Forelimb muscle (tissue), 1 donor: ENCODE results near the gene SLC2A11. TPM values are rescaled to one million over a fixed set of nuclear protein-coding genes. Genes with fewer than 3 reads are reported as not detected.
"Not testable (repeated sequence)": the region's sequence is repeated elsewhere in the genome, so short reads cannot be mapped to it uniquely, and the experiment has no call there.

Experiments
- DNase-seq: peaks from one replicate; pipeline ENCODE4 v3.0.0-alpha.2; 2013; ENCODE audit warnings: low read depth
- polyA plus RNA-seq: library from polyadenylated mRNA; unstranded; fragments of 120-200 nt; gene quantifications from one replicate; pipeline ENCODE4 v1.2.1, GENCODE V29; 2013; ENCODE audit not compliant: insufficient read length

SLC2A11 gene
- polyA plus RNA-seq, 1 donor = 9.8 TPM

DNA sequence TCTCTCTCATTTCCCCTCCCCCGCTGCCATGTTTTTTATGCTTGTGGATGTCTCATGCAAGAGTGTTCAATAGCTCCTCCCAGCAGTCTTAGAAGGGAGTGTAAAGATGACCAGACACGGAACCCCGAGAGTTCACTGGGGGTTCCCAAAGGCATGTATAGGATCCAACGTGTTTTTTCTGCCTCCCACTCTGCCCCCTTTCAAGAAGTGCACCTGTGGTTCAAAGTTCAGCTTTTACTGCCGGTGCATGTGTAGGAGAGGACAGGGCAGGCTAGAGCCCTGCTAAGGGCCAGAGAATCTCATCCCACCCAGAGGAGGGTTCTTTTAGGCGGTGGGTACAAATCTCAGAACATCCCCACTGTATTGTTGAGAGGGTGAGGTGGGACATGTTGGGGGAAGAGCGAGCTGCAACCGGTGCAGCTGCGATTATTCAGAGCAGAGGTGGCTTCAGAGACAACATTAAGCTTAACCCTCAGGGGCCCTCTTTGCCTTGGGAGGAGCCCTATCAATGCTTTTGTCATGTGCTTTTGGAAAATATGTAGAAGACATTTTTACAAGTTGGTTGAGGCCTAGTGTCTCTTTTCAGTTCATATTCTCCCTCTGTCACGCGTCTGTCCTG is 51.0 kb downstream of the SLC2A11 start:
- no peak for DNase-seq

DNA sequence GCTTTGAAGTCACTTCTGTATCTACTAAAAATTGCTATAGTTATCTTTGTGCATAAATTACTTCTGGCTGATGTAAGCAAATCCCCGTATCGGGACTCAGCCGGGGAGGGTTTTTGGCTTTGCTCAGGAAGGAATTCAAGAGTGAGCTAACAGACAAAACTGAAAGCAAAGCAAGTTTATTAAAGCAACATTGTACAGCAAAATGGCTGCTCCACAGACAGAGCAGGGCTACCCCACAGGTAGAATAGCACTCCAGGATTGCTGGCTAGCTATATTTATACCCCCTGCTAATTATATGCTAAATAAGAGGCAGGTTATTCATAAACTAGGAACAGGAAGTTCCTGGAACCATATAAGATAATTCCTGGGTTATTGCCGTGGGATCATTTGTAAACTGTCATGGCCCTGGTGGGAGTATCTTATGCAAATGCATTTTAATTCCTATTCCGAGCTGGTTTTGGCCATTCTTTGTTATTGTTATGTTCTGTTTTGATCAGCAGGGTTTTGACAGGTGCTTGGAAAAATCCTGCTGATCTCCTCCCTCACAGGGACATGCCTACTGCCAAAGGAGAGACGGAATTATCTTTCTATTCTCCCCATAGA is 51.7 kb downstream of the SLC2A11 start:
- DNase-seq = no peak

- no peak for DNase-seq
Measured at GRCh38 chr22:23910496-23911190, 53.0 kb downstream of the SLC2A11 start.

DNA sequence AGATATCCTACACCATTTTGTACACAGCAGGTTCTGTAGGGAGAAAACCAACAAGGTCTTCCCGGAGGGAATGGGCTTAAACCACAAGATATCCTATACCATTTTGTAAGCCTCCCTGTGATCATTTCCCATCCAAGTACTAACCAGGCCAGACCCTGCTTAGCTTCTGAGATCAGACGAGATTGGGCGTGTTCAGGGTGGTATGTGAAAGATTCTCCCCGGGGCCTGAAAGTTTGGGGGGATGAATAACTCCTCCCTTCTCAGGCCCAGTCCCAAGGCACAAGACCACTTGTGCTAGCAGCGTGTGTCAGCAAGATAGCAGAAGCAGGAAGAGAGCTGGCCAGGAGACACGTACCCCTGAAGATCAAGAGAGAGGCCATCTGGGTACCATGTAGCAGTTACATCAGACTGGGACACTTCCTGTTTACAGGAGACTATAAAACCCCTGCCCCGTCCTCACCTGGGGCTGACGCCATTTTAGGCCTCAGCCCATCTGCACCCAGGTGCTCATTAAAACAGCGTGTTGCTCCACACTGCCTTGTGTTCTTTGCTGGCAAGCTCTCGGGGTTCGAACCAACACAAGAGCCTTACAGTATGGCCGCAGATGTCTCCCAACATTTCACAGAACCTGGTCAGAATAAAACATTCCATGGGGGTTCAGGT is 53.8 kb downstream of the SLC2A11 start:
- no peak for DNase-seq

GRCh38 chr22:23912293-23912903 is 54.7 kb downstream of the SLC2A11 start:
- DNase-seq = no peak

GRCh38 chr22:23913306-23913660 is 55.6 kb downstream of the SLC2A11 start:
- no peak for DNase-seq

GRCh38 chr22:23913661-23914353 is 56.1 kb downstream of the SLC2A11 start:
- peak; percentile 86 for DNase-seq

- DNase-seq = no peak
Measured at GRCh38 chr22:23915290-23915689, 57.6 kb downstream of the SLC2A11 start.

- DNase-seq = not testable (repeated sequence)
Measured at GRCh38 chr22:23920267-23920611, 62.6 kb downstream of the SLC2A11 start.

DNA sequence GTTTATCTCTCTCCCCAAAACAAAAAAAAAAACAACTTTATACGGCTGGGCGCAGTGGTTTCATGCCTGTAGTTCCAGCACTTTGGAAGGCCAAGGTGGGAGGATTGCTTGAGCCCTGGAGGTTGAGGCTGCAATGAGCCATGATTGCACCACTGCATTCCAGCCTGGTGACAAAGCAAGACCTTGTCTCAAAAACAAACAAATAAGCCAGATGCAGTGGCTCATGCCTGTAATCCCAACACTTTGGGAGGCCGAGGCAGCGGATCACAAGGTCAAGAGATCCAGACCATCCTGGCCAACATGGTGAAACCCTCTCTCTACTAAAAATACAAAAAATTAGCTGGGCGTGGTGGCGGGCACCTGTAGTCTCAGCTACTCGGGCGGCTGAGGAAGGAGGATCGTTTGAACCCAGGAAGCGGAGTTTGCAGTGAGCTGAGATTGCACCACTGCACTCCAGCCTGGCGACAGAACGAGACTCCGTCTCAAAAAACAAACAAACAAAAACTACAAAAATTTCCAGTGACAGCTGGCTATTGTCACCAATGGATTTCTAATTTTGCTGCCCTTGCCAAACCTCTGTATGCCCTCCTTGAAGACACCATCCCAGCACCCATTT is 64.0 kb downstream of the SLC2A11 start:
- DNase-seq = not testable (repeated sequence)

GRCh38 chr22:23922921-23923320 is 65.2 kb downstream of the SLC2A11 start:
- no peak for DNase-seq

GRCh38 chr22:23925020-23925606 is 67.4 kb downstream of the SLC2A11 start:
- no peak for DNase-seq

DNA sequence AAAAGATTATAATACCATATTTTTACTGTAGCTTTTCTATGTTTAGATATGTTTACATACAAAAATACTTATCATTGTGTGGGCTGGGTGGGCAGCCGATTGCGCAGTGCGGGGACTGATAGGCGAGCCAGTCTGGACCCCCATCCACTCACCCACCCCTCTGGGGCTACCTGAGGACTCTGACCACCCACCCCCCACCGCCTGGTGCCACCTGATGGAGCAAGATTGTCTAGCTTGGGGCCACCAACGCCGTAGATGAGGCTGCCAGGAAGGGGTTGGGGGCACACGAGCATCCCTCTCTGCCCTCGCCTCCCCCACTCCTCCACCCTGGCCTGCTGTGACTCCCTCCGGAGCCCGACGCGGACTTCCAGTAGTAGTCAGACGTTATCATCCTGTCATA is 68.9 kb downstream of the SLC2A11 start:
- no peak for DNase-seq

Other genes starting within 250 kb of the SLC2A11 start
- 0.35 TPM for gene DRICH1, start 225.6 kb upstream of the SLC2A11 start, polyA plus RNA-seq
- 1.2 TPM for gene RGL4, start 166.9 kb upstream of the SLC2A11 start, polyA plus RNA-seq
- 5.0 TPM for gene ZNF70, start 106.8 kb upstream of the SLC2A11 start, polyA plus RNA-seq
- gene VPREB3, start 103.5 kb upstream of the SLC2A11 start, polyA plus RNA-seq = 0.66 TPM
- gene C22orf15, start 94.9 kb upstream of the SLC2A11 start, polyA plus RNA-seq = 0.33 TPM
- gene CHCHD10, start 89.9 kb upstream of the SLC2A11 start, polyA plus RNA-seq = 57.6 TPM
- 9.1 TPM for gene MMP11, start 85.0 kb upstream of the SLC2A11 start, polyA plus RNA-seq
- 67.8 TPM for gene SMARCB1, start 70.9 kb upstream of the SLC2A11 start, polyA plus RNA-seq
- 0.66 TPM for gene DERL3, start 18.9 kb upstream of the SLC2A11 start, polyA plus RNA-seq
- gene MIF, start 36.5 kb downstream of the SLC2A11 start, polyA plus RNA-seq = 131 TPM
- gene GSTT2B, start 103.3 kb downstream of the SLC2A11 start, polyA plus RNA-seq = 3.7 TPM
- gene DDTL, start 109.0 kb downstream of the SLC2A11 start, polyA plus RNA-seq = 4.6 TPM
- gene DDT, start 116.6 kb downstream of the SLC2A11 start, polyA plus RNA-seq = 59.2 TPM
- gene GSTT2, start 122.3 kb downstream of the SLC2A11 start, polyA plus RNA-seq = 0.32 TPM
- not detected for gene GSTT4, start 147.6 kb downstream of the SLC2A11 start, polyA plus RNA-seq
- gene CABIN1, start 153.4 kb downstream of the SLC2A11 start, polyA plus RNA-seq = 32.5 TPM